ENCODE results near the gene CCR1. TPM values are rescaled to one million over a fixed set of nuclear protein-coding genes. Genes with fewer than 3 reads are reported as not detected.

Gene CCR1
- total RNA-seq, 1 experiment from 2014 or later: 0.10 TPM

DNA sequence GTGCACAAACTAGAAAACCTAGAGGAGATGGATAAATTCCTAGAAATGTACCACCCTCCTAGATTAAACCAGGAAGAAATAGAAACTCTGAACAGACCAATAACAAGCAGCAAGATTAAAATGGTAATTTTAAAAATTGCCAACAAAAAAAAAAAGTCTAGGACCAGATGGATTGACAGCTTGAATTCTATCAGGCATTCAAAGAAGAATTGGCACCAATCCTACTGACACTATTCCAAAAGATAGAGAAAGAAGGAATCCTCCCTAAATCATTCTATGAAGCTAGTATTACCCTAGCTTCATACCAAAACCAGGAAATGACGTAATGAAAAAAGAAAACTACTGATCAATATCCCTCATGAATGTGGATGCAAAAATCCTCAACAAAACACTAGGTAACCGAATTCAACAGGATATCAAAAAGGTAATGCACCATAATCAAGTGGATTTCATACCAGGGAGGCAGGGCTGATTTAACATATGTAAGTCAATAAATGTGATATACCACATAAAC lies 10.1 kb upstream of the CCR1 start:
- H3K9me3 ChIP-seq (ENCODE audit: control insufficient read depth in 1 of 2, insufficient read depth in 1 of 2, low read depth in 1 of 2, low read length in 2 of 2): no peaks in the 10 kb centered on the region
- CTCF ChIA-PET: interaction anchor here (2.6 kb wide), 1 partner anchor 10 kb away, joined by 9 read pairs; the partner anchor contains the start of gene CCR1
- no TSS peak for BruUV-seq (replicated peaks)

More for the DNA sequence above, 10.1 kb upstream of the CCR1 start:
- no peak overlapping the region for H2AFZ ChIP-seq (ENCODE audit: low read depth, low read length, poor library complexity, severe bottlenecking)
- no peaks in the 10 kb centered on the region for H3K79me2 ChIP-seq (ENCODE audit: insufficient read depth, low read length)
- H3K36me3 ChIP-seq (ENCODE audit: control insufficient read depth in 1 of 2, insufficient read depth in 2 of 2, low read length in 2 of 2): no peaks in the 10 kb centered on the region
- H3K27ac ChIP-seq (ENCODE audit: low read depth, low read length): no peak overlapping the region
- no peak overlapping the region for H3K4me2 ChIP-seq (ENCODE audit: low read length)
- no peaks in the 10 kb centered on the region for H4K20me1 ChIP-seq (ENCODE audit: insufficient read depth)
- TF ChIP-seq SP1 (IDR thresholded peaks at IDR 0.05; ENCODE audit: low read depth) (no peak), CEBPB (IDR thresholded peaks at IDR 0.05; ENCODE audit: low read depth) (no peak), MAX (IDR thresholded peaks at IDR 0.05) (no peak), SIN3A (IDR thresholded peaks at IDR 0.05; ENCODE audit: low read depth) (no peak), POLR2AphosphoS5 (IDR thresholded peaks at IDR 0.05; ENCODE audit: low read depth, low read length) (no peak), JUND (IDR thresholded peaks at IDR 0.05) (no peak), RAD21 (IDR thresholded peaks at IDR 0.05; ENCODE audit: low read depth) (no peak), SRF (IDR thresholded peaks at IDR 0.05; ENCODE audit: low read depth) (no peak), EGR1 (IDR thresholded peaks at IDR 0.05; ENCODE audit: low read depth) (no peak), CBX3 (IDR thresholded peaks at IDR 0.05; ENCODE audit: low read depth) (no peak), TCF7L2 (IDR thresholded peaks at IDR 0.05; ENCODE audit: borderline replicate concordance, extremely low read depth, insufficient read depth, insufficient read length) (no peak), EZH2 (IDR thresholded peaks at IDR 0.05) (no peak), POLR2A (IDR thresholded peaks at IDR 0.05; ENCODE audit: borderline replicate concordance, extremely low read depth, insufficient read depth, insufficient read length) (no peak), FOSL1 (IDR thresholded peaks at IDR 0.05; ENCODE audit: low read depth) (no peak), EZH2phosphoT487 (IDR thresholded peaks at IDR 0.05; ENCODE audit: borderline replicate concordance) (no peak), YY1 (IDR thresholded peaks at IDR 0.05; ENCODE audit: extremely low read depth, insufficient replicate concordance, low read depth, low read length) (no peak), ZNF274 (IDR thresholded peaks at IDR 0.05; ENCODE audit: low read depth, low read length) (no peak)
- TF ChIP-seq, protein P1, sequence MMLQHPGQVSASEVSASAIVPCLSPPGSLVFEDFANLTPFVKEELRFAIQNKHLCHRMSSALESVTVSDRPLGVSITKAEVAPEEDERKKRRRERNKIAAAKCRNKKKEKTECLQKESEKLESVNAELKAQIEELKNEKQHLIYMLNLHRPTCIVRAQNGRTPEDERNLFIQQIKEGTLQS (IDR thresholded peaks at IDR 0.05): no peak
- TF ChIP-seq, protein P2, sequence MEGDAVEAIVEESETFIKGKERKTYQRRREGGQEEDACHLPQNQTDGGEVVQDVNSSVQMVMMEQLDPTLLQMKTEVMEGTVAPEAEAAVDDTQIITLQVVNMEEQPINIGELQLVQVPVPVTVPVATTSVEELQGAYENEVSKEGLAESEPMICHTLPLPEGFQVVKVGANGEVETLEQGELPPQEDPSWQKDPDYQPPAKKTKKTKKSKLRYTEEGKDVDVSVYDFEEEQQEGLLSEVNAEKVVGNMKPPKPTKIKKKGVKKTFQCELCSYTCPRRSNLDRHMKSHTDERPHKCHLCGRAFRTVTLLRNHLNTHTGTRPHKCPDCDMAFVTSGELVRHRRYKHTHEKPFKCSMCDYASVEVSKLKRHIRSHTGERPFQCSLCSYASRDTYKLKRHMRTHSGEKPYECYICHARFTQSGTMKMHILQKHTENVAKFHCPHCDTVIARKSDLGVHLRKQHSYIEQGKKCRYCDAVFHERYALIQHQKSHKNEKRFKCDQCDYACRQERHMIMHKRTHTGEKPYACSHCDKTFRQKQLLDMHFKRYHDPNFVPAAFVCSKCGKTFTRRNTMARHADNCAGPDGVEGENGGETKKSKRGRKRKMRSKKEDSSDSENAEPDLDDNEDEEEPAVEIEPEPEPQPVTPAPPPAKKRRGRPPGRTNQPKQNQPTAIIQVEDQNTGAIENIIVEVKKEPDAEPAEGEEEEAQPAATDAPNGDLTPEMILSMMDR (IDR thresholded peaks at IDR 0.05 in 2 of 3, conservative IDR thresholded peaks at IDR 0.05 in 1 of 3; ENCODE audit: borderline replicate concordance in 1 of 3, insufficient read depth in 1 of 3, low read depth in 2 of 3, low read length in 2 of 3): no peak
- TF ChIP-seq, protein P3, sequence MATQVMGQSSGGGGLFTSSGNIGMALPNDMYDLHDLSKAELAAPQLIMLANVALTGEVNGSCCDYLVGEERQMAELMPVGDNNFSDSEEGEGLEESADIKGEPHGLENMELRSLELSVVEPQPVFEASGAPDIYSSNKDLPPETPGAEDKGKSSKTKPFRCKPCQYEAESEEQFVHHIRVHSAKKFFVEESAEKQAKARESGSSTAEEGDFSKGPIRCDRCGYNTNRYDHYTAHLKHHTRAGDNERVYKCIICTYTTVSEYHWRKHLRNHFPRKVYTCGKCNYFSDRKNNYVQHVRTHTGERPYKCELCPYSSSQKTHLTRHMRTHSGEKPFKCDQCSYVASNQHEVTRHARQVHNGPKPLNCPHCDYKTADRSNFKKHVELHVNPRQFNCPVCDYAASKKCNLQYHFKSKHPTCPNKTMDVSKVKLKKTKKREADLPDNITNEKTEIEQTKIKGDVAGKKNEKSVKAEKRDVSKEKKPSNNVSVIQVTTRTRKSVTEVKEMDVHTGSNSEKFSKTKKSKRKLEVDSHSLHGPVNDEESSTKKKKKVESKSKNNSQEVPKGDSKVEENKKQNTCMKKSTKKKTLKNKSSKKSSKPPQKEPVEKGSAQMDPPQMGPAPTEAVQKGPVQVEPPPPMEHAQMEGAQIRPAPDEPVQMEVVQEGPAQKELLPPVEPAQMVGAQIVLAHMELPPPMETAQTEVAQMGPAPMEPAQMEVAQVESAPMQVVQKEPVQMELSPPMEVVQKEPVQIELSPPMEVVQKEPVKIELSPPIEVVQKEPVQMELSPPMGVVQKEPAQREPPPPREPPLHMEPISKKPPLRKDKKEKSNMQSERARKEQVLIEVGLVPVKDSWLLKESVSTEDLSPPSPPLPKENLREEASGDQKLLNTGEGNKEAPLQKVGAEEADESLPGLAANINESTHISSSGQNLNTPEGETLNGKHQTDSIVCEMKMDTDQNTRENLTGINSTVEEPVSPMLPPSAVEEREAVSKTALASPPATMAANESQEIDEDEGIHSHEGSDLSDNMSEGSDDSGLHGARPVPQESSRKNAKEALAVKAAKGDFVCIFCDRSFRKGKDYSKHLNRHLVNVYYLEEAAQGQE (IDR thresholded peaks at IDR 0.05; ENCODE audit: low read depth): no peak
- peaks cover 5% of the 10 kb centered on the region; the same call in 1 of the 2 replicates for H3K27me3 ChIP-seq (ENCODE audit: insufficient read depth, low read length)
- no peak overlapping the region for H3K4me3 ChIP-seq (replicated peaks in 1 of 2; ENCODE audit: low read depth in 1 of 2, low read length in 2 of 2)
- ATAC-seq (no peak), DNase-seq (ENCODE audit: low read depth, low spot score) (no peak)
- ChIA-PET POLR2A (no interaction called here), RAD21 (ENCODE audit: low non-redundant PET in 1 of 2, low total read pairs in 2 of 2, uncharacterized antibody in 2 of 2, unreplicated experiment in 2 of 2) (no interaction called here)
- no peak overlapping the region for H3K9ac ChIP-seq (ENCODE audit: low read length)
- H3K9me2 ChIP-seq (ENCODE audit: insufficient read depth): no peaks in the 10 kb centered on the region
- intact Hi-C loops (cut with micrococcal nuclease): loop anchor here (10.0 kb wide), 1 partner anchor 283 kb away; no protein-coding TSS in a partner anchor
- H3K4me1 ChIP-seq (ENCODE audit: control insufficient read depth in 1 of 2, insufficient read depth in 2 of 2, low read length in 2 of 2): no peaks in the 10 kb centered on the region

Measured in HCT116 (cell line).